HG02642 (cell line): Measurements from ENCODE around the gene PPM1H.
A peak's percentile ranks its signal among the peaks of the same experiment; 100 is the strongest.

Experiments
- ATAC-seq: cut with Tn5 transposase; IDR thresholded peaks from one replicate; pipeline ENCODE4 v1.9.1; 2021; ENCODE audit warnings: mild to moderate bottlenecking; ENCODE audit not compliant: unreplicated experiment, poor library complexity

PPM1H gene

DNA sequence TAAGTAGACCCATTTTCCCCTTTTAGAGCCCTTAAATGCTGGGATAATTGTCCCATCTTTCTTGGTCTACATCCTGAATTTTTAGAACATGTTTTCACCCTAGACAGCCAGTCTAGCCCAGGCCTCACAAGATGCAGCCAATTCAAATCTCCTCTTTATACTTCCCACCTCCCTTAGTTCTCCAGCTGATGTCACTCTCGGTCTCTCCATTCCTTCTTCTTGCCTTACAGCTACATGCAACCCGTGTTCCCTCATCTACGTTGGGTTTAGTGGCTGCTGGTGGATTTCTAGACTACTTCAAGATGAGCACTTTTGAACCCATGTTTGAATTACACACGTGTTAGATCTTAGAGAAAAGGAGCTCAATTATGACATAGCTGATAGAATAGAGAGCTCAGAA is 132.0 kb downstream of the PPM1H start:
- ATAC-seq: no peak

DNA sequence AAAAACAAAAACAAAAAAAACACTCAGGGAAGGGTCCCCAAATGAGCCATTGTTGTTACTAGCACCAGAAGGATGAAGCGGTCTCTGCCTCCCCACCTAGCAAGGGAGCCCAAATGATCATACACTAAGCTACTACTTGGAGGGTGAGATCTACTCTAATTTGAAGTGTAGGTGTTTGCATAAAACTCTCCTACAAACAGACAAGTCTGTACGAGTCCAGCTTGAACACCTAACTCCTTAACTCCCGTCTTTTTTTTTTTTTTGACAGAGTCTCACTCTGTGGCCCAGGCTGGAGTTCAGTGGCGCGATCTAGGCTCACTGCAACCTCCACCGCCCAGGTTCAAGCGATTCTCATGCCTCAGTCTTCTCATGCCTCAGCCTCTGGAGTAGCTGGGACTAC is 132.6 kb downstream of the PPM1H start:
- no peak for ATAC-seq

DNA sequence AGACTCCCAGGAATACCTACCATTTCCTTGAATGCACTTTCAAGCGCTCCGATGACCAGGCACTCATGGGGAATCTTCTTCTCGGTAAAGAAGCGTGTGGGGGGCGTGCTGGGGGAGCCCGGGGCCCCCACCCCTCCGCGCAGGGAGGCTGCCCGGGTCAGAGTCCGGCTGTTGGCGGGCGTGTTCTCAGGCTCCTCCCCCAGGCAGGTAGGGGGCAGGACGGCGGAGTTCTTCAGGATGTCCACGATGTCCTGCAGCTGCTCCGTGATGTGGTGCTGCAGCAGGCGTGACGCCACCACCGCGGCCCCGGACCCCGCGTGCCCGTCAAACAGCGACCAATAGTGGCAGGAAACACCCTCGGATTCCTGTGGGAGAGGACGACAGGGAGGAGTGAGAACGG is 133.2 kb downstream of the PPM1H start:
- ATAC-seq: no peak

DNA sequence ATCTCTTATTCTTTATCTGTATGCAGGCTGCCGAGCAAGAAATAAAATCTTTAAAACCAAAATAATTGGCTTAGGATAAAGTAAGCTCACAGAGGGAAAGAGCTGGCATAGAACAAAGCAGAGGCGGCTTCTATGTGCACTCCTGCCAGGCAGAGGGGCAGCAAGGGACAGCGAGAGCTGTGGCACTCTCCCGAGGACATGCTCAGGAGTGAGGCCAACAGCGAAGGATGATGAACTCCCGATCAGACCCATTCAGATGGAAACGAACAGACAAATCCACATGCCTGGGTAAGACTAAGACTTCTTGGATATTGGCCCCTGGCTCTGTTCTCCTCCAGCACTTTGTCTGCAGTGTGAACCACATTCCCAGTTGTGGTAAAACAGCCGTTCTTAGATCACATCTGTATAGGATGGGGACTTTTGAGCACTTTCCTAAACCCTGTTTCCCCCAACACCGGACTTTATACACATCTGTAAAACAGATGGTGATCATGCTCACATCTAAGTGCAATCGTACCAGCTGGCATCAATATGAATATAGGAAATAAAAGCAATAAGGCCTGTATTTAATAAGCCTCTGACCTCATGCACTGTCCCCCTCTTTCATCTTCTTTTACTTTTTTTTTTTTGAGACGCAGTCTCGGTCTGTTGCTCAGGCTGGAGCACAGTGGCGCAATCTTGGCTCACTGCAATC is 134.1 kb downstream of the PPM1H start:
- no peak for ATAC-seq

DNA sequence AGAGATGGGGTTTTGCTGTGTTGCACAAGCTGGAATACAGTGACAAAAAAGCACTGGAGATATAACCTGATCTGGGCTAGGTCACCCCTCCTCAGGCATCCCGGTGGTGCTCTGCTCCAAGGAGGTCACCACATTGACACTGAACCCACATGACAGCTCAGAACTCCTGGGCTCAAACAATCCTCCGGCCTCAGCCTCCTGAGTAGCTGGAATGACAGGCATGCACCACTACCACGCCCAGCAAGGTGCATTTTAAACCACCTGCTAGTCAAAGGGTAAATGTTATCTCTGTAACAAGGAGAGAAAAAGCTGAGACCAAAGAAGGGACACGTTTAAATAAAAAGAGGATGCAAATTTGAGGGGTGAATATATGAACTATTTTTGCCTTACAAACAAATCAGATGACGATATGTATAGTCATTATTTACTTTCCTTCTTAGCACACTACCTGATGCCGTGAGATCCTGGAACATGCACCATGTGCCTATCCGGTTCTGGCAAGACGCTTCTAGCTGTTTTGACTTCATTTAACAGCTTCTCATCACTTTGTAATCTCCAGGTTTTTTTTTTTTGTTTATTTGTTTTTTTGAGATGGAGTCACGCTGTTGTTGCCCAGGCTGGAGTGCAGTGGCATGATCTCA is 135.1 kb downstream of the PPM1H start:
- no peak for ATAC-seq

DNA sequence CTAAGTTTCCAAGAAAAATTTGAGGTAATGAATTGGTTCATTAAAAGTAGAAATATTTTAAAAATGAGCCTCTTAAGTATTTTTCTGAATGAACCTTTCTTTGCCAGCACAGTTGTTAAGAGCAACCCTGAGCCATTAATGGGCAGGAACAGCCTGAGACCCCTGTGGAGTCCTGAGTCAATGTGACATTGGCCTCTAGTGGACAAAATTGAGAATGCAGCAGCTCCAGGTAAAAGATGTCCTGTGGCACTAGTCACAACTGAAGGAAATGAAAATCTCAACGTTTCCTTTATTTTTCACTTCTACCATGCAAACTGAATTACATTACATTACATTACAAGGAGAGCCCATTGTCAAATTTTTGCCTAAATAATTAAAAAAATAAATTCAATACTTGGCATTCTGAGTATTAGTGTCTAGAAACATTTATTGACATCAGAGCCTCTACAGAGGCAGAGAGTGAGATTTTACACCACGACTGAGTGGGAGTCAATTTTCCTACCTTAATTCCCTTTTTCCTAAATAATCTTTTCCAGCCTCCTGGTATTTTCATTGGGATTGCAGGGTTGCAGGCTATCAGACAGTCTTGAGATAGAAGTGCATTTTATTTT is 135.7 kb downstream of the PPM1H start:
- ATAC-seq: peak; percentile 88

DNA sequence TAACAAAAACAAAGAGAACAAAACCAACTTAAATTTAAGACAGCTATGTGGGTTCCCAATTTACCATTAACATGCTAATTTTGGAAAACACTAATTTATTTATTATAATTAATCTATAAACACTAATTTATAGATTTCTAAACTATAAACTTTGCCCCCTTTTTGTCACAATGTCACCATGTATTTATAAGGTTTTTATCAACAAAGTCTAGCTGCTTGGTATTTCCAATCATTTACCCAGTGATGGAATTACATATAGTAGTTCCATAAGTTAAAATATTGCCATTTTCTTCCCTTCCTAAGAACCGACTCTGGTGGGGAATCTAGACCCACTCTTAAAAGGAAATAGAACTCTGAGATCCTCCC is 140.7 kb downstream of the PPM1H start:
- no peak for ATAC-seq

DNA sequence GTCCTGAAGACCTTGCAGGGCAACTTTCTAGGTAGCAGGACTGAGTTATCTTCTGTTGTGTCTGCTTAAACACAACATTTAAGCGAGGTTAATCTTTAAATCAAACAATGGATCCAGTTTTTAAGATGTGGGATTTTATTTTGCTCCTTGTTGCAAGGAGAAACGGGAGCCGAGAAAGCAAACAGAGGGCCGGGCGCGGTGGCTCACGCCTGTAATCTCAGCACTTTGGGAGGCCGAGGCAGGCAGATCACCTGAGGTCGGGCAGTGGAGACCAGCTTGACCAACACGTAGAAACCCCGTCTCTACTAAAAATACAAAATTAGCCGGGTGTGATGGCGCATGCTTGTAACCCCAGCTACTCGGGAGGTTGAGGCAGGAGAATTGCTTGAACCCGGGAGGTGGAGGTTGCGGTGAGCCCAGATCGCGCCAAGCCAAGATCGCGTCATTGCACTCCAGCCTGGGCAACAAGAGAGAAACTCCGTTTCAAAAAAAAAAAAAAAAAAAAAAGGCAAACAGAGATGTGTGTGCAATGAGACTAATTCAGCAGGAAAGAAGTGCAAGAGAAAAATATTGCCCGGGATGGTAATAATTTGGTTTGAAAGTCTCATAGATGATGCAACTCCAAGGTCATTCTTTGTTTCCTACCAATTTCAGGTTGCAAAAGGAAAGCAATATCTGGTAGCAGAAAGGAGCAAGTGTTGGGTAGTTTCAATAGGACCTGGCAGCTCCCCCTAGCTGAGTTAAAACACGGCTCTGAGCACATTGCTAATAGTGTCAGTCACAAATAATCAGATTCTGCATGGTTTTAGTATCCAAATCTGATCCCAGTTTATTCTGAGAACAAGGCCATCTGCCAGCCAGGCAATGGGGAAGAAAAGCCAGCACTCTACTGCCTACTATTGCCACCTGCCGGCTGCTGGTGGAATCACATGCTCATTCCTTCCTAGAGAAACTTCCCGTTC is 141.4 kb downstream of the PPM1H start:
- ATAC-seq: peak; percentile 72

DNA sequence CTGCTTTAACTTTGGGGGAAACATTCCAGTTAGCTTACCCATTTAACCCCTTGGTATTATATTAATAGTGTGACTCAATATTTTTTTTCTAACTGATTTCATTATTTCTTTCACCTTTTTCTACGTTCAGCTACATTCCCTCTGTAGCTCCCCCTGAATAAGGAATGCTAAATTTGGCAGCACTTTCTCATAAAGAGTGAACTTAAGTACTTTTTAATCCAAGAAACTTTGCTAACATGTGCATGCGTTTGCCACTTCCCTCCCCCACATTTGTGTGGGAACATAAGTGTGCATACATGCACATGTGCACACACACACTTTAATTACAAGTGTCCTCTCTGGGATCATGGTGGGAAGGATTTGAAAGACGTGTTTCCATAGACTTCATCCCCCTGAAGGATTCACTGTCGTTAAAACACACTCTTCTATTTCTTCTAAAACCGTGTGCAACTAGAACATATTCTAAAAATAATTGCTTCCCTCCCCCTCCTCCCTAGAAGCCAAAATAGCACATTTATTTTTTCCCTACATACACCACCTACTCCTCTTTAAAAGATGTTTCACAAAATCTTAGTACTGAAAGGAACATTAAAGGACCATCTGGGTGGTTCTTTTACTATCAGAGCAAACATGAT is 142.6 kb downstream of the PPM1H start:
- ATAC-seq: no peak

DNA sequence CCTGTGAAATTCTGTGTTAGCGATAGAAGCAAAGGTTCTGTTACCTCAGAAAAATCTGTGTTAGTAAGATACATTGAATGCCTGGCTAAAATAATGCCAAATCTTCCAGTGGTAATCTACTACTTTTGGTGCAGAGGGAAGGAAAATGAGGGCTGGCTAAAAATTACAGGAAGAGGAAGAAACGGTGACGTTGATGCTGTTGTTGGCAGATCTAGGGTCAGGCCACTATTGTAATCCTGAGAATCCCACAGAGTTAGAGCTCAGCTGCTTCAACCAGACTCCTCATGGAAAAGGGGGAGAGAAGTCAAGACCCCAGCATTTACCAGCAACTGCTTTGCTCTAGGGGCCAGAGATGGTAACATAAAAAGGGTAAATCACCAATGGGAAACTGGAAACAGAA is 145.1 kb downstream of the PPM1H start:
- no peak for ATAC-seq

DNA sequence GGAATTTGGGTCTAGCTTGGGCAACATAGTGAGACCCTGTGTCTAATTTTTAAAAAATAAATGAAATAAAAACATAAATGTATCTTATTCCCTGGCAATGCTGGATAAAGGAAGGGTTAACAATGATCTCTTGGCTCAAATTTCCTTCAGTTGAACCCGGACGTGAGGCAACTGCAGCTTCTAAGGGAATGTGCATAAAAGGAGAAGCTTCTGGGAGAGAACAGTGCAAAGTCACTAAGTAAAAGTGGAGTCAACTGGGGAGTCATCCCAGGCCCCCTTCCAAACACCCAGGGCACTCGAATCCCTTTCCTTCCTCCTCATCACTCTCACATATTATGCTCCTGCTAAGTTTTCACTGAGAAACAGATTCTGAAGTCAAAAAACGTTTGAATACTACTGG is 147.3 kb downstream of the PPM1H start:
- no peak for ATAC-seq

DNA sequence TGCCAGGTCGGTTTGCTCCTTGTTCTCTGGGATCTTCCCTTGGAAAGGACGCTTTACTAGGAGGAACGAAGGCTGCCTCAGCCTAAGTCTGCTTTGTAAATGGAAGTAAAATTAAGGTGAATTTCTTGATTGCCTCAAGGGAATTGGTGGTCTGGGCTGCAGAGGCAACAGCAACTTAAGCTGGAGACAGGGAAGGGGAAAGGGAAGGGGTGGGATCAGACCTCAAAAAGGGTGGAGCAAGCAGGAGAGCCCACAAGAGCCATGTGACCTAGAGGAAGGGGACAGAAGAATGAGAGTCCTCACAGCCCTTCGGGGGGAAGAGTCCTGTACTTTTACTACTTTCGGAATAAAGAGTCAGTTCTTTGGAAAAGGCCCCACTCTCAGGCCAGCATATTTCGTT is 147.9 kb downstream of the PPM1H start:
- no peak for ATAC-seq

DNA sequence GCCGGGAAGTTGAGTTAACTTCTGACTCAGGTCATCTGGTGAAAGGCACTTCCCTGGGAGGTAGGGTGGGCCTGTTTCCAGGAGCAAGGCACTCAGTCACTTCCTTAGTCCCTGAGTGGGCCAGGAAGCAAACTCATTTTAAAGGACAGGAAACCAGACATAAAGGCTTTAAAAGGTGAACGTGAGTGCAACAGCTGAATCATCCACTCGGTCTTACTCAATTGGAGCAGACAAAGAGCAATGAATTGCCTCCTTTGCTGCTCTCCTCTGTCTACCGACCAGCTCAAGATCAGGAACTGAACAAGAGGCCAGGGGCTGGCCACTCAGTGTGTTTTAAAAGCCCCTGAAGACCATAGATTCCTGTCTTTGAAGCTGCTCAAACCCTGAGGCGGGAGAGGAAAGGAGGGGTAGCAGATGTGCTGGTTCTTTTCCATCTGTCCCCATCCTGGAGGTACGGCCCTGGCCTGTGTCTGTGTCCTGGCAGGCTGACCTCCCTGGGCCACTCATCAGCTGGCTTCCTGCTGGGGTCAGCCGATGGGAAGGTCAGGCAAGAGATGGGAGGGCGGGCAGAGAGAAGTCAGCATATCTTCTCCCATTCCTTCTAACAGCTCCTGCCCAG is 148.9 kb downstream of the PPM1H start:
- no peak for ATAC-seq

DNA sequence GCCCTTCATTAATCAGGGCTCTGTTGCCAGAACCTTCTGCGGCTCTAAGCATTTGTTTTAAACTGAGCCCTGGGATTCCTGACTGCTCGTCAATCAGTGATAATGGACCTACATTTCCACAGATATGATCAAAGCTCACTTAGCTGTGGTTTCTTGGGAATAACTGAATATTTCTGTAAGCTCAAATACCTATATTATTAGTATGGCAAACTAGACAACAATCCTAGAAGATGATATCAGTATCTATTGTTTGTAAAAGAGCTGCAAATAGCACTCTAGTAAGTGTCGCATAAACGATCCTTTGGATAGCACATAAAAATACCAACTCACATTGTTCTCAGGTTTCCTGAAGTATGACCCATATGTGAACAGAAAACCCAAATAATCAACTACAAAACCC is 150.4 kb downstream of the PPM1H start:
- no peak for ATAC-seq

DNA sequence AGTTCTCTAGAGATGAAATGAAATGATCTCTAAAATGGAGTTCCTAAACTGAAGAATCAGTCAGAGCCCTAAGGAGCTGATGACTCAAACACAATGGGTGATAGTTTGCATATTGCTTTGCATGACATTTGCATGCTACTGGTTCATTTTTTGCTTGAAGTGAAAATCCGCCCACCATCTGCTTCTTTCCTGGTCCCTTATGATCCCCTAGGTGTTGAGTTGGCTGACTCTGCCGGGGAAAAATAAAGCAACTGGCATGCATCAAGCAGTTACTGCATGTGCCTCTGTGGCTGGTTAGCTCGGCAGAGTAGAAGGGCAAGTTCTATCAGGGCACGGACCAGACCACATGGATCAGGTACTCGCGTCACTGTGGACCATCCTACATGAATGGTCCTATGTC is 151.1 kb downstream of the PPM1H start:
- no peak for ATAC-seq

DNA sequence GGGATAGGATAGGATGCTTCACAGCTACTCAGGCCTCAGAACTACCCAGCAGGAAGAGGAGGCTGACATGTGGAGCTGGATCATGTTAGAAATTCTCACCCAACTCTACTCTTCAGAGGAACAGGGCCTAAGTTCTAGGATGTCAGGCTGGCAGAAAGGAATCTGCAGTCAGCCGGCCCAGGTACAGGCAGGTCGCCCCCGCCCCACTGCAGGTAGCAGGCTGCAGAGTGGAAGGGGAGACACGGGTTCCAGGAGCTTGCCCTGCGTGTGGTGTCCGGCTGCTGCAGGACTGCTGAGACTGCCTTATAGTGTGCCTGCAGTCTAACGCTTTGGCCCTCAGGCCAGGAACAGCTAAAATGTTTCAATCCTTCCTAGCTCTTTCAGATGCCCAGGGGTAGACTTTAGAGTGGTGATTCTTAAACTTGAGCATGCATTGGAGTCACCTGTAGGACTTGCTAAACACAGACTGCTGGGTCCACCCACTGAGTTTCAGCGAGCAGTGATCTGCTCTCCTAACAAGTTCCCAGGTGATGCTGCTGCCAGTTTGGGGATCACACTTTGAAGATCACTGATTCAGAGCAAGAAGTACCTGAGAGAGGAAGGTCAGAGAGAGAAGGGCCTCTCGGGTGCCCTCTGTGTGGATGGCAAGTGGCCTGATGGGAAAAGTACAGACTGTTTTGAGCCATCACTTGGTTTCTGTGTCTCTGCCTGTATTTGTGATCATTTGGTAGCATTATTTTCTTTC is 153.6 kb downstream of the PPM1H start:
- ATAC-seq: no peak

DNA sequence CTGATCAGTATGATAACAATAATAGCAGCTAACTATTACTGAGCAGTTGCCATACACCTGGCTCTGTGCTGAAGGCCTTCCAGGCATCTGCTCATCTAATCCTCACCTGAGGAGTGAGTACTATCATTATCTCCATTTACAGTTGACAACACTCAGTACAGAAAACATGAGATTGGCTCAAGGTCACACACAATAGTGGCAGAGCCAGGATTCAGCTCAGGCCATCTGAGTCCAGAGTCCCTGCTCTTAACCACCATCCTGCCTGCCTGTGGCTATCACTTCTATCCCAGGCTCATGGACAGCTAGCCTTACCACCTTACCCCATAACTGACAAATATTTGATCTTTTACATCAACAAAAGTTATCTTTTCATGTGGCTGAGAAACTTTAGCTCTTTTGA is 155.5 kb downstream of the PPM1H start:
- no peak for ATAC-seq

DNA sequence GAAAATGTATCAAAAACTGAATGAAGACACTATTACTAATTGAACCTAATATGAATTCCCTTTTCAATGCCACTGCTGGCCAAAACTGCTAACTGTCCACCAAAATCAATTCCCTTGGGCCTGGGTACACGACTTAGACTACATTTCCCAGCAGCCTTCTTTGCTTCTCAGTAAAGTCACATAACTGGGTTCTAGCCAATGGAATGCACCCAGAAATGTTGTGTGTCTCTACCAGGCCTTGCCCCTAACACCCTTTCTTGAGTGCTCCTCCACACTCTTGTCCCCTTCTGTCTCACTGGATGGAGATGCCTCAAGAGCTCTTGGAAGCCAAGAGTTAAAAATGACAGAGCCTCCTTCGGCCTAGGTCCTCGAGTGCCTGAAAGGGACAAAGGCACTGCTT is 156.8 kb downstream of the PPM1H start:
- ATAC-seq: no peak

DNA sequence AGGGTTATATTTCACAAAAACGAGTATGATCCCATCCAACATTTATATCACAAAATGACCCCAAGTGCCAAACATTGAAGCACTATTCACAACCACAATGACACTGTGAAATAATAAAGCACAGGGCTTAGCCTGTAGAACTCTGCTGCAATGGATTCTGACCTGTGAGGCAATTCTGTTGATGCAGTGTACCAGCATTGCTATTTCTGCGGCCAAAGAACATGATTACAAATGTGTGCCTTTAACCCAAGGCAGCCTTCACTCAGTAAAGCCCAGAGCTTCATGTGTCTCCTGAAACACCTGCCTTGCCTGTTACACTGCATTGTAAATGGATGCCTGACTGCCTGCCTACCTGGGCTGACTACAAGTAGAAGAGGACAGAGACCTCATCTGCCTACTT is 158.0 kb downstream of the PPM1H start:
- no peak for ATAC-seq
